ENCODE measurements around the gene KRT222. TPM values are rescaled to one million over a fixed set of nuclear protein-coding genes. Genes with fewer than 3 reads are reported as not detected.

KRT222 gene
- total RNA-seq, 1 experiment from 2014 or later, result not detected

GRCh38 chr17:40672654-40673053 lies 7.7 kb upstream of the KRT222 start:
- H3K27ac ChIP-seq (ENCODE audit: low read depth, low read length, poor library complexity, severe bottlenecking), result no peak overlapping the region
- H3K9me3 ChIP-seq (ENCODE audit: low read depth, low read length, poor library complexity, severe bottlenecking), result no peaks in the 10 kb centered on the region
- H3K4me1 ChIP-seq (ENCODE audit: insufficient read depth, low read length, poor library complexity, severe bottlenecking), result no peaks in the 10 kb centered on the region
- H3K27me3 ChIP-seq (replicated peaks; ENCODE audit: insufficient read depth, low read depth, low read length, poor library complexity), result peaks cover 2% of the 10 kb centered on the region
- intact Hi-C loops (cut with micrococcal nuclease; ENCODE audit: unreplicated experiment), result no loop called here
- no peak for DNase-seq (ENCODE audit: low spot score)
- TF ChIP-seq EZH2 (IDR thresholded peaks at IDR 0.05; ENCODE audit: borderline replicate concordance, low read depth, low read length, poor library complexity, severe bottlenecking), result no peak
- no peak for TF ChIP-seq CTCF (conservative IDR thresholded peaks at IDR 0.05; ENCODE audit: low read depth, low read length)
- BruUV-seq (replicated peaks), result no TSS peak
- no peak overlapping the region for H3K4me3 ChIP-seq (ENCODE audit: low read depth, low read length, poor library complexity, severe bottlenecking)
- ChIA-PET CTCF (no interaction called here), POLR2A (ENCODE audit: low non-redundant PET) (no interaction called here)
- no peaks in the 10 kb centered on the region for H3K36me3 ChIP-seq (ENCODE audit: insufficient read depth, low read length, poor library complexity, severe bottlenecking)

- POLR2A ChIA-PET (ENCODE audit: low non-redundant PET), result no interaction called here
- TF ChIP-seq CTCF (conservative IDR thresholded peaks at IDR 0.05; ENCODE audit: low read depth, low read length) (no peak), EZH2 (IDR thresholded peaks at IDR 0.05; ENCODE audit: borderline replicate concordance, low read depth, low read length, poor library complexity, severe bottlenecking) (no peak)
- no peak for DNase-seq (ENCODE audit: low spot score)
- Histone ChIP-seq H3K9me3 (ENCODE audit: low read depth, low read length, poor library complexity, severe bottlenecking) (no peaks in the 10 kb centered on the region), H3K27ac (ENCODE audit: low read depth, low read length, poor library complexity, severe bottlenecking) (no peak overlapping the region), H3K4me1 (ENCODE audit: insufficient read depth, low read length, poor library complexity, severe bottlenecking) (no peaks in the 10 kb centered on the region), H3K4me3 (ENCODE audit: low read depth, low read length, poor library complexity, severe bottlenecking) (no peak overlapping the region), H3K27me3 (replicated peaks; ENCODE audit: insufficient read depth, low read depth, low read length, poor library complexity) (peaks cover 2% of the 10 kb centered on the region), H3K36me3 (ENCODE audit: insufficient read depth, low read length, poor library complexity, severe bottlenecking) (no peaks in the 10 kb centered on the region)
- no TSS peak for BruUV-seq (replicated peaks)
- intact Hi-C loops (cut with micrococcal nuclease; ENCODE audit: unreplicated experiment), result no loop called here
- CTCF ChIA-PET, result no interaction called here
Measured at GRCh38 chr17:40671282-40671681, 6.3 kb upstream of the KRT222 start.

- no peaks in the 10 kb centered on the region for H3K36me3 ChIP-seq (ENCODE audit: insufficient read depth, low read length, poor library complexity, severe bottlenecking)
- ChIA-PET CTCF (no interaction called here), POLR2A (ENCODE audit: low non-redundant PET) (no interaction called here)
- H3K27me3 ChIP-seq (replicated peaks; ENCODE audit: insufficient read depth, low read depth, low read length, poor library complexity), result no peaks in the 10 kb centered on the region
- no peaks in the 10 kb centered on the region for H3K9me3 ChIP-seq (ENCODE audit: low read depth, low read length, poor library complexity, severe bottlenecking)
- H3K27ac ChIP-seq (ENCODE audit: low read depth, low read length, poor library complexity, severe bottlenecking), result no peak overlapping the region
- intact Hi-C loops (cut with micrococcal nuclease; ENCODE audit: unreplicated experiment), result no loop called here
- H3K4me1 ChIP-seq (ENCODE audit: insufficient read depth, low read length, poor library complexity, severe bottlenecking), result no peaks in the 10 kb centered on the region
- no peak for TF ChIP-seq EZH2 (IDR thresholded peaks at IDR 0.05; ENCODE audit: borderline replicate concordance, low read depth, low read length, poor library complexity, severe bottlenecking)
- TF ChIP-seq CTCF (conservative IDR thresholded peaks at IDR 0.05; ENCODE audit: low read depth, low read length), result no peak
- BruUV-seq (replicated peaks), result no TSS peak
- DNase-seq (ENCODE audit: low spot score), result no peak
- no peak overlapping the region for H3K4me3 ChIP-seq (ENCODE audit: low read depth, low read length, poor library complexity, severe bottlenecking)
Measured at GRCh38 chr17:40666331-40666730, 1.4 kb upstream of the KRT222 start.
